Measurements from ENCODE around the gene NUDT19.

DNA sequence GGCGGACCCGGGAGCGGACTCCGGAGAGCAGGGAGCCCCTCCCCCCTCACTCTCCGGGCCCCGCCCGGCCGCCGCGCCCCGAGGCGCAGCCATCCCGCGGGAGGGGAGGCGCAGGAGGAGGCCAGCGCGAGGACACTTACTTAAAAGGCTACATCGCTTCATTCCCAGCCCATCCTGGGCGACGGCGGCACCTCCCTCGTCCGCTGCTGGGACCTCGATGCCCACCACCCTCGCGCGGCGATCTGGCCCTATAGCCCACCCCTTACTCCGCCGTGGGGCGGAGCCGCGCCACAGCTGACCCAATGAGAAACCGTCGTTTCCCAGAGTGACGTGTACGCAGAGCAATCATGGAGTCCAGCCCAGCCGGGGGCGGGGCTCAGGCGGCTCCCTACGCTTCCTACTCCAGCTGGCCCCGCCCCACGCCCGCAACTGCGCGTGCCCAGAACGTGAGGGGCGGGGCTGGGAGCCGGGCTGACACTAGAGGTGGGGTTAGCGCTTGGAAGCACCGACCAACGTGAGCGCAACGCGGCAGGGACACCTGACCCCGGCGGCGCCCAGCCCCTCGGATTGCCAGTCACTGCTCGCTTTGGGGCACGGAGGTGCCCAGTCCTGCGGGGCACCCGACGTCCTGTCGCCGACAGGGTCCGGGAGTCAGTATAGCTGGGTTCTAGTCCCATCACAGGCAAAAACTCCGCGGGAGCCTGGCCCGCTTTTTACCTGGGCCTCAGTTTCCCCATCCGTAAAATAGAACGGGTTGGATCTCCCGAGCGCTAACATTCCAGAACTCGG lies 16.5 kb upstream of the NUDT19 start, which contains the start of gene ANKRD27:
- TF ChIP-seq, protein P1, sequence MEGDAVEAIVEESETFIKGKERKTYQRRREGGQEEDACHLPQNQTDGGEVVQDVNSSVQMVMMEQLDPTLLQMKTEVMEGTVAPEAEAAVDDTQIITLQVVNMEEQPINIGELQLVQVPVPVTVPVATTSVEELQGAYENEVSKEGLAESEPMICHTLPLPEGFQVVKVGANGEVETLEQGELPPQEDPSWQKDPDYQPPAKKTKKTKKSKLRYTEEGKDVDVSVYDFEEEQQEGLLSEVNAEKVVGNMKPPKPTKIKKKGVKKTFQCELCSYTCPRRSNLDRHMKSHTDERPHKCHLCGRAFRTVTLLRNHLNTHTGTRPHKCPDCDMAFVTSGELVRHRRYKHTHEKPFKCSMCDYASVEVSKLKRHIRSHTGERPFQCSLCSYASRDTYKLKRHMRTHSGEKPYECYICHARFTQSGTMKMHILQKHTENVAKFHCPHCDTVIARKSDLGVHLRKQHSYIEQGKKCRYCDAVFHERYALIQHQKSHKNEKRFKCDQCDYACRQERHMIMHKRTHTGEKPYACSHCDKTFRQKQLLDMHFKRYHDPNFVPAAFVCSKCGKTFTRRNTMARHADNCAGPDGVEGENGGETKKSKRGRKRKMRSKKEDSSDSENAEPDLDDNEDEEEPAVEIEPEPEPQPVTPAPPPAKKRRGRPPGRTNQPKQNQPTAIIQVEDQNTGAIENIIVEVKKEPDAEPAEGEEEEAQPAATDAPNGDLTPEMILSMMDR (IDR thresholded peaks at IDR 0.05): no peak
- peak; percentile 82 to 86 for TF ChIP-seq POLR2AphosphoS5 (IDR thresholded peaks at IDR 0.05; ENCODE audit: insufficient read depth in 1 of 2, low read depth in 1 of 2)
- TF ChIP-seq POLR2A (IDR thresholded peaks at IDR 0.05): no peak

All from vagina (tissue), 2 donors.